Cardiac muscle cell (in vitro differentiated cells and primary cell): ENCODE data around the gene TSPAN4. TPM values are rescaled to one million over a fixed set of nuclear protein-coding genes. Genes with fewer than 3 reads are reported as not detected.

ENCODE experiments used
- DNase-seq, 2 donors: peaks; one replicate each; pipeline versions ENCODE4 v3.0.0 to v3.0.0-alpha.2; 2010 to 2017; ENCODE audit warnings: low read depth in 1 of 2, low spot score in 1 of 2
- H3K27ac ChIP-seq: fragments of 200-600 bp; sonication (generic); 2 replicates; pipeline ENCODE4 v1.5.1; 2016
- H3K27me3 ChIP-seq: fragments of 200-600 bp; sonication (generic); 2 replicates; pipeline ENCODE4 v1.6.0; 2016; ENCODE audit warnings: control low read depth
- H3K36me3 ChIP-seq: fragments of 200-600 bp; sonication (generic); 2 replicates; pipeline ENCODE4 v1.5.1; 2016; ENCODE audit warnings: control low read depth
- H3K4me1 ChIP-seq: fragments of 200-600 bp; sonication (generic); 2 replicates; pipeline ENCODE4 v1.8.1; 2017; ENCODE audit warnings: low read depth, mild to moderate bottlenecking, mixed run types
- H3K4me3 ChIP-seq: fragments of 200-600 bp; sonication (generic); 2 replicates; pipeline ENCODE4 v1.5.1; 2016; ENCODE audit warnings: mild to moderate bottlenecking
- H3K9me3 ChIP-seq: fragments of 200-600 bp; sonication (generic); 2 replicates; pipeline ENCODE4 v1.5.1; 2017; ENCODE audit warnings: low read depth, mild to moderate bottlenecking, control low read depth
- polyA plus RNA-seq: library from polyadenylated mRNA; unstranded; fragments of >200 nt; fragmentation: Nextera tagmentation; extraction: Ambion mirVana; gene quantifications from 2 replicates; pipeline ENCODE4 v1.2.1, GENCODE V29; 2016
- total RNA-seq: library from RNA; depleted of rRNA; stranded (reverse); fragments of >200 nt; gene quantifications from 2 replicates; pipeline ENCODE4 v1.2.3, GENCODE V29; 2016
- TF ChIP-seq, protein P1 (sequence below): IDR thresholded peaks from 2 replicates; pipeline ENCODE4 v1.5.1; 2012; ENCODE audit warnings: low read depth, mild to moderate bottlenecking, low read length

The TSPAN4 gene, protein sequence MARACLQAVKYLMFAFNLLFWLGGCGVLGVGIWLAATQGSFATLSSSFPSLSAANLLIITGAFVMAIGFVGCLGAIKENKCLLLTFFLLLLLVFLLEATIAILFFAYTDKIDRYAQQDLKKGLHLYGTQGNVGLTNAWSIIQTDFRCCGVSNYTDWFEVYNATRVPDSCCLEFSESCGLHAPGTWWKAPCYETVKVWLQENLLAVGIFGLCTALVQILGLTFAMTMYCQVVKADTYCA
- 85.3 and 140 TPM in 2 replicates for total RNA-seq
- polyA plus RNA-seq, result 79.1 and 125 TPM in 2 replicates

DNA sequence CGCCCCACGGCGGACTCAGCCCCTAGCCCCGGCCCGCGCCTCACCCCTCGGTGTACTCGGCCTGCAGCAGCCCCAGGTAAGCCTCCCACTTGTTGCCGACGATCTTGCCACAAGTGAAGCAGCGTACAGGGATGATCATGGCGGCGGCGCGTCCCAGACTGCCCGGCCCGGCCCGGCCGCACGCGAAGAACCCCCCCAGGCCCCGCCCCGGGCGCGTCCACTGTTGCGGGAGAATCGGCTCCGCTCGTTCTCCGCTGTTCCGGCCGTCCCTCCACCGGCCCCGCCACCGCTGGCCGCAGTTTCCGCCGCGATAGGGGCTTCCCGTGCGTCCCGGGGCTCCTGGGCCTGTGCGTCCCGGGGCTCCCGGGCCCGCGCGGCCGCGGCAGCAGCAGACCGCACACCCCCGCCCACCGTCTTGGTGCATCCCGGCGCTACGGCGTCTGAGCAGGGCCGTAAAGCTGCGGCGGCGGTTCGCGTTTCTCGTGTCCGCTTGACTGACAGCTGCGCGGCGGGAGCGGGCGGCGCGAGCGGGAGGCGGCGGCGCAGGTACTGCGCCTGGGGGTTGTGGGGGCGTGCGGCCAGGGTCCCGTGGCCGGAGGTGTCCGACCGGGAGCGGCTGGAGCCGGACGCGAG, at the start of gene TSPAN4, which contains the start of gene POLR2L:
TSPAN4 (plus strand) TSS at position 483 of the 633 bp plus-strand sequence. CDS start 7,453 bp downstream, outside the sequence.
POLR2L (minus strand) TSS at position 160 of the 633 bp plus-strand sequence; CDS start at position 139, 21 bp downstream.
- DNase-seq, result peak; percentile 94 to 95
- TF ChIP-seq, protein P1, sequence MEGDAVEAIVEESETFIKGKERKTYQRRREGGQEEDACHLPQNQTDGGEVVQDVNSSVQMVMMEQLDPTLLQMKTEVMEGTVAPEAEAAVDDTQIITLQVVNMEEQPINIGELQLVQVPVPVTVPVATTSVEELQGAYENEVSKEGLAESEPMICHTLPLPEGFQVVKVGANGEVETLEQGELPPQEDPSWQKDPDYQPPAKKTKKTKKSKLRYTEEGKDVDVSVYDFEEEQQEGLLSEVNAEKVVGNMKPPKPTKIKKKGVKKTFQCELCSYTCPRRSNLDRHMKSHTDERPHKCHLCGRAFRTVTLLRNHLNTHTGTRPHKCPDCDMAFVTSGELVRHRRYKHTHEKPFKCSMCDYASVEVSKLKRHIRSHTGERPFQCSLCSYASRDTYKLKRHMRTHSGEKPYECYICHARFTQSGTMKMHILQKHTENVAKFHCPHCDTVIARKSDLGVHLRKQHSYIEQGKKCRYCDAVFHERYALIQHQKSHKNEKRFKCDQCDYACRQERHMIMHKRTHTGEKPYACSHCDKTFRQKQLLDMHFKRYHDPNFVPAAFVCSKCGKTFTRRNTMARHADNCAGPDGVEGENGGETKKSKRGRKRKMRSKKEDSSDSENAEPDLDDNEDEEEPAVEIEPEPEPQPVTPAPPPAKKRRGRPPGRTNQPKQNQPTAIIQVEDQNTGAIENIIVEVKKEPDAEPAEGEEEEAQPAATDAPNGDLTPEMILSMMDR, result no peak
- H3K27me3 ChIP-seq, result no peaks in the 10 kb centered on the region
- peaks cover 22% of the 10 kb centered on the region for H3K36me3 ChIP-seq
- peak within 1 kb of the TSS; percentile 98 for H3K4me3 ChIP-seq
- no peaks in the 10 kb centered on the region for H3K9me3 ChIP-seq
- peak within 1 kb of the TSS; percentile 99 for H3K27ac ChIP-seq
- peaks cover 28% of the 10 kb centered on the region for H3K4me1 ChIP-seq

DNA sequence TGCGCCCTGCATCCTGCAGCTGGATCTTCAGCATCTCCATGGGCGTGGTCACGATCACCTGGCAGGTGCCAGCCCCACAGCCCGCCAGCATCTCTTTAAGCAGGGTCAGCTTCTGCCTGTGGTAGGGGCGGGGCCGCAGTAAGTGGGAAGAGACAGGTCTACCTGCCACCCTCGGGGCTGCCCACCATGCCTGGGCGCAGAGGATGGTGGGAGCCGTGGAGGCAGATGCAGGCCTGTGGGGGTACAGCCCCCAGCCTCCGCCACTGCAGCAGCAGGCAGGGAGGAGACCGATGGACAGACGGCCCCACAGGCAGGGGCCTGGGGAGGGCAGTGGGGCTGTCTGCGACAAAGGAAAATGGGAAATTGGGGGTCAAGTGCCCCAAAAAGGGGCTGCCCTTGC, 49.8 kb upstream of the TSPAN4 start:
- H3K4me1 ChIP-seq, result peaks cover 21% of the 10 kb centered on the region
- no peaks in the 10 kb centered on the region for H3K9me3 ChIP-seq
- H3K27ac ChIP-seq, result no peak overlapping the region
- no peak for DNase-seq
- no peaks in the 10 kb centered on the region for H3K36me3 ChIP-seq
- H3K27me3 ChIP-seq, result no peaks in the 10 kb centered on the region
- no peak overlapping the region for H3K4me3 ChIP-seq
- TF ChIP-seq, protein P1, result no peak

DNA sequence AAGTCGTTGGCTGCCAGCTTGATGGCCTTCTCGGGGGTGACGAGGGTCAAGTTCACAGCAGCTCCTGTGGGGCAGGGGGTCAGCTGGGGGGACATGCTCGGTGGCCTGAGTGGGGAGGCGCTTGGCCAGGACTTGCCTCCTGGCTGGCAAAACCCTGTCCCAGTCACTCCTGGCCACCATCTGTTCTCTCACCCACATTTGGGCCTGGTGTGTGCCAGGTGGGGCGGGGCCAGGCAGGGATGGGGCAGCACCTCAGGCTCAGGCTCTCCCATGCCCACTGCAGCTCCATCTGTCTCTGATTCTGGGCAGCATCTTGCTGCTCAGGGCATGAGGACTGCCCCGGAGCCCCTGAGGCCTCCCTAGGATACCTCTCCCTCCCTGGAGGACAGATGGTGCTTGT, 49.1 kb upstream of the TSPAN4 start:
- H3K4me1 ChIP-seq, result peaks cover 21% of the 10 kb centered on the region
- DNase-seq, result no peak
- H3K36me3 ChIP-seq, result no peaks in the 10 kb centered on the region
- H3K4me3 ChIP-seq, result no peak overlapping the region
- no peaks in the 10 kb centered on the region for H3K9me3 ChIP-seq
- TF ChIP-seq, protein P1, result no peak
- no peak overlapping the region for H3K27ac ChIP-seq
- no peaks in the 10 kb centered on the region for H3K27me3 ChIP-seq

DNA sequence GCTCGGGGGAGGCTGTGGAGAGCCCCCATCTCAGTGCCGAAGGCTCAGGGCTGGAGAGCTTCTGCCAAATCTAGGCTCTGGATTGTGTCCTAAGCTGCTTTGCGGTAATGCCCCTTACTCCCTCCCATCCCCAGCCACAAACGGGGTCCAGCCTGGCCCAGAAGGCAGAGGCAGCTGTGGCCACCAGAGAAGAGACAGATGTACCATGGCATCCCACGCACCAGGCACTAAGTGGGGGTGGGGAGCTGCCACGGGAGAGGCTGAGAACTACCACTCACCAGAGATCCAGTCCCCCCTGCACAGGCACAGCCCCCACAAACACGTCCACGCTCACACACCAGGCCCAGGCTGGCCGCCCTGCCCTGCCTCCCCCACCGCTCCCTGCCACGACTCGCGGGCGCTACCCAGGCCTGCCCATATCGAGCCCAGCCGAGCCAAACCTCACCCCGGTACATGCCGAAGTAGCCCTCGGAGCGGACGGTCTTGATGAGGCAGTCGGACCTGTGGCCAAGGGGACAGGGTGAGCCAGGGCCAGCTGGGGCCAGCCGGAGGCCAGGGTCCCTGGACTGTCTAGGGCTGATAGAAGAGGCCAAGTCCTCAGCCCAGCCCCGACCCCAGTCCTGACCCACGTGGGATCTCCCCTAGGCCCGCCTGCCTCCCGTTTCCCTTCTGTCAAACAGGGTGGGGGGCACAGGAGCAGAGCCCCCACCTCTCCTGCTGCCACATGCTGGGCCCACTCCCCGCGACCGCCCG, 48.5 kb upstream of the TSPAN4 start:
- H3K4me3 ChIP-seq, result no peak overlapping the region
- peaks cover 20% of the 10 kb centered on the region for H3K4me1 ChIP-seq
- TF ChIP-seq, protein P1, result no peak
- H3K27ac ChIP-seq, result no peak overlapping the region
- no peaks in the 10 kb centered on the region for H3K27me3 ChIP-seq
- DNase-seq, result no peak
- no peaks in the 10 kb centered on the region for H3K9me3 ChIP-seq
- no peaks in the 10 kb centered on the region for H3K36me3 ChIP-seq

DNA sequence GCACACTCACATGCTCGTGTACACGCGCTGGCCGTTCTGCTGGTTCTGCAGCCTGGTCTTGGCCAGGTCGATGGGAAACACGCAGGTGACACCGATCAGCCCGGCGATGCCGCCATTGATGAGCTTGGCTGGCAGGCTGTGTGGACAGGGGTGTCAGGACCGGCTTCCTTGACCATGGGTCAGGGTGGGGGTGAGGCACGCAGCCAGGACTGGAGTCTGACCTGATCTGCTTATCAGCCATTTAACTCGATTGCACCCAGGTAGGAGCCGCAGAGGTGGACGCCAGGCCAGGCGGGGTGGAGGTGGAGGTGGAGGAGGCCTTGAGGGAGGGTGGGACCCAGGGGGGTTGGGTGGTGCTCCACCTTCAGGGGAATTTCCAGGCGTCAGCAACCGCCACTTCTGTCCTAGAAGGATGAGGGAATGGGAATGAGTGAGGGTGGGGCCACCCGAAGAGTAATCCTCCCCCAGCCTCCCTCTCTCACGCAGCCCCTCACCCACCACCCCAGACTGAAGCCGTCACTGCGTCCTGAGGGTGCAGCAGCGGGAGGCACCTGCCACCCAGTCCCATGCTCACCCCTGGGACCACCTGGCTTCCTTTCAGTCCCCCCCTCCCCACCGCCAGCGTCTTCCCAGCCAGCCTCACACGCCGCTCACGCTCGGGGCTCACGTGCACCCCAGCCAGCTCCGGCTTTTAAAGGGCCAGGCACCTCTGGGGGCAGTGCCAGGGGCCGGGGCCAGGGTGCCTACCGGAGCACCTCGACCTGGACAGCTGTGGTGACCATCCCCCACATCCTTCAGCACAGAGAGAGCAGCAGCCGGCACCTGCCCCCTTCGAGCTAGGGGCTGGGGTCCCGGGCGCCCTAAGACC, 47.7 kb upstream of the TSPAN4 start:
- TF ChIP-seq, protein P1, result no peak
- Histone ChIP-seq H3K36me3 (no peaks in the 10 kb centered on the region), H3K27ac (no peak overlapping the region), H3K9me3 (no peaks in the 10 kb centered on the region), H3K4me3 (no peak overlapping the region), H3K27me3 (no peaks in the 10 kb centered on the region), H3K4me1 (peaks cover 15% of the 10 kb centered on the region)
- DNase-seq, result no peak
